ENCODE data around the gene MAP4K4.

Gene MAP4K4

GRCh38 chr2:101848769-101849410 lies 151.4 kb downstream of the MAP4K4 start:
- Histone ChIP-seq H3K9me2 (replicated peaks; ENCODE audit: insufficient read depth, low read length) (no peaks in the 10 kb centered on the region), H3K79me2 (ENCODE audit: insufficient read depth, low read length) (no peaks in the 10 kb centered on the region), H4K20me1 (ENCODE audit: low read depth, low read length) (no peaks in the 10 kb centered on the region), H3K4me2 (ENCODE audit: low read depth, low read length, poor library complexity, severe bottlenecking) (no peak overlapping the region), H3K36me3 (ENCODE audit: low read length) (peaks cover 32% of the 10 kb centered on the region), H3K27me3 (ENCODE audit: low read length) (no peaks in the 10 kb centered on the region), H3K9me3 (ENCODE audit: insufficient read depth, low read length) (no peaks in the 10 kb centered on the region), H3K9ac (ENCODE audit: low read length) (no peak overlapping the region), H3K27ac (ENCODE audit: low read depth, low read length) (no peak overlapping the region), H3F3A (ENCODE audit: insufficient read depth) (no peaks in the 10 kb centered on the region), H3K4me3 (ENCODE audit: insufficient read depth, low read length, poor library complexity, severe bottlenecking) (no peak overlapping the region), H2AFZ (ENCODE audit: low read depth, low read length, severe bottlenecking) (no peak overlapping the region)
- TF ChIP-seq, protein P1, sequence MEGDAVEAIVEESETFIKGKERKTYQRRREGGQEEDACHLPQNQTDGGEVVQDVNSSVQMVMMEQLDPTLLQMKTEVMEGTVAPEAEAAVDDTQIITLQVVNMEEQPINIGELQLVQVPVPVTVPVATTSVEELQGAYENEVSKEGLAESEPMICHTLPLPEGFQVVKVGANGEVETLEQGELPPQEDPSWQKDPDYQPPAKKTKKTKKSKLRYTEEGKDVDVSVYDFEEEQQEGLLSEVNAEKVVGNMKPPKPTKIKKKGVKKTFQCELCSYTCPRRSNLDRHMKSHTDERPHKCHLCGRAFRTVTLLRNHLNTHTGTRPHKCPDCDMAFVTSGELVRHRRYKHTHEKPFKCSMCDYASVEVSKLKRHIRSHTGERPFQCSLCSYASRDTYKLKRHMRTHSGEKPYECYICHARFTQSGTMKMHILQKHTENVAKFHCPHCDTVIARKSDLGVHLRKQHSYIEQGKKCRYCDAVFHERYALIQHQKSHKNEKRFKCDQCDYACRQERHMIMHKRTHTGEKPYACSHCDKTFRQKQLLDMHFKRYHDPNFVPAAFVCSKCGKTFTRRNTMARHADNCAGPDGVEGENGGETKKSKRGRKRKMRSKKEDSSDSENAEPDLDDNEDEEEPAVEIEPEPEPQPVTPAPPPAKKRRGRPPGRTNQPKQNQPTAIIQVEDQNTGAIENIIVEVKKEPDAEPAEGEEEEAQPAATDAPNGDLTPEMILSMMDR (IDR thresholded peaks at IDR 0.05; ENCODE audit: insufficient read depth, low read length, poor library complexity, severe bottlenecking) = no peak
- no peak for TF ChIP-seq EZH2phosphoT487 (conservative IDR thresholded peaks at IDR 0.05; ENCODE audit: low read length)

GRCh38 chr2:101850450-101850849 lies 152.9 kb downstream of the MAP4K4 start:
- Histone ChIP-seq H2AFZ (ENCODE audit: low read depth, low read length, severe bottlenecking) (no peak overlapping the region), H3K36me3 (ENCODE audit: low read length) (peaks cover 35% of the 10 kb centered on the region), H4K20me1 (ENCODE audit: low read depth, low read length) (no peaks in the 10 kb centered on the region), H3K9me3 (ENCODE audit: insufficient read depth, low read length) (no peaks in the 10 kb centered on the region), H3K79me2 (ENCODE audit: insufficient read depth, low read length) (no peaks in the 10 kb centered on the region; the same call in 1 of the 2 replicates), H3K4me2 (ENCODE audit: low read depth, low read length, poor library complexity, severe bottlenecking) (no peak overlapping the region), H3F3A (ENCODE audit: insufficient read depth) (no peaks in the 10 kb centered on the region), H3K27me3 (ENCODE audit: low read length) (no peaks in the 10 kb centered on the region), H3K4me3 (ENCODE audit: insufficient read depth, low read length, poor library complexity, severe bottlenecking) (no peak overlapping the region), H3K9ac (ENCODE audit: low read length) (no peak overlapping the region), H3K9me2 (replicated peaks; ENCODE audit: insufficient read depth, low read length) (no peaks in the 10 kb centered on the region), H3K27ac (ENCODE audit: low read depth, low read length) (no peak overlapping the region)
- TF ChIP-seq EZH2phosphoT487 (conservative IDR thresholded peaks at IDR 0.05; ENCODE audit: low read length) = no peak
- TF ChIP-seq, protein P1 (IDR thresholded peaks at IDR 0.05; ENCODE audit: insufficient read depth, low read length, poor library complexity, severe bottlenecking) = no peak

DNA sequence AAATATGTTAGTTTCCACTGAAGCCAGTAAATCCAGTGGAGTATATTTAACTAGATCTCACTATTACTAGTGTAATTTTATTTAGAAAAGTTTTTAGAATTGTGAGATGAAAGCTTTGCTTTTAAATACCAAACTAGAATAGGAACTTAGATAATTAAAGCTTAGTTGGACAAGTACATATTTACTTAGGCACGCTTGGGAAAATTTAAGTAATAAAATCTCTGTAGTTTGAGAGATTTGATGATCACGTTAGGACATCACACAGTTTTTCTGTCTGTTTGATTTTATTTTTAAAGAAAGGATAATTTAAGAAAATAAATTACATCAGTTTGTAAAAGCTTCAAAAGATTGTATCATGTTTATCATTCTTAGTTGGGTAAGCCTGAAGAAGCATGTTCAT lies 153.5 kb downstream of the MAP4K4 start:
- H3F3A ChIP-seq (ENCODE audit: insufficient read depth) = no peaks in the 10 kb centered on the region
- H3K27me3 ChIP-seq (ENCODE audit: low read length) = no peaks in the 10 kb centered on the region
- no peaks in the 10 kb centered on the region for H4K20me1 ChIP-seq (ENCODE audit: low read depth, low read length)
- H3K9ac ChIP-seq (ENCODE audit: low read length) = no peak overlapping the region
- no peaks in the 10 kb centered on the region for H3K9me2 ChIP-seq (replicated peaks; ENCODE audit: insufficient read depth, low read length)
- no peak overlapping the region for H3K27ac ChIP-seq (ENCODE audit: low read depth, low read length)
- H3K4me2 ChIP-seq (ENCODE audit: low read depth, low read length, poor library complexity, severe bottlenecking) = no peak overlapping the region
- H3K79me2 ChIP-seq (ENCODE audit: insufficient read depth, low read length) = no peaks in the 10 kb centered on the region; the same call in 1 of the 2 replicates
- H2AFZ ChIP-seq (ENCODE audit: low read depth, low read length, severe bottlenecking) = no peak overlapping the region
- H3K9me3 ChIP-seq (ENCODE audit: insufficient read depth, low read length) = no peaks in the 10 kb centered on the region
- no peak overlapping the region for H3K4me3 ChIP-seq (ENCODE audit: insufficient read depth, low read length, poor library complexity, severe bottlenecking)
- TF ChIP-seq, protein P1 (IDR thresholded peaks at IDR 0.05; ENCODE audit: insufficient read depth, low read length, poor library complexity, severe bottlenecking) = no peak
- H3K36me3 ChIP-seq (ENCODE audit: low read length) = peaks cover 40% of the 10 kb centered on the region
